ENCODE measurements around the gene C4B. TPM values are rescaled to one million over a fixed set of nuclear protein-coding genes. Genes with fewer than 3 reads are reported as not detected.

C4B gene
- total RNA-seq, 1 experiment from 2014 or later, result 7.7 TPM

- no peak for TF ChIP-seq CTCF (IDR thresholded peaks at IDR 0.05; ENCODE audit: unreplicated experiment)
- Mint-ChIP-seq H3K27ac (ENCODE audit: low read depth, unreplicated experiment) (peak overlapping the region; percentile 71), H3K4me1 (ENCODE audit: insufficient read depth, unreplicated experiment) (peaks cover 7% of the 10 kb centered on the region), H3K27me3 (ENCODE audit: insufficient read depth, unreplicated experiment) (peaks cover 7% of the 10 kb centered on the region), H3K4me3 (ENCODE audit: unreplicated experiment) (no peak overlapping the region), H3K9me3 (ENCODE audit: unreplicated experiment) (no peaks in the 10 kb centered on the region), H3K36me3 (ENCODE audit: insufficient read depth, unreplicated experiment) (peaks cover 12% of the 10 kb centered on the region)
- ChIA-PET POLR2A (interaction anchor here (1.8 kb wide), 1 partner anchor 10 kb away, joined by 4 read pairs; no protein-coding TSS in a partner anchor), CTCF (interaction anchor here (0.6 to 1.2 kb wide), 4 partner anchors 23 to 1117 kb away, joined by 3 to 5 read pairs (median 4); no protein-coding TSS in a partner anchor)
- BruUV-seq (replicated peaks), result no TSS peak
- intact Hi-C loops (cut with micrococcal nuclease), result no loop called here
- no peak for DNase-seq (ENCODE audit: unreplicated experiment)
These were observed 58.5 kb downstream of the C4B start for GRCh38 chr6:32073101-32073500.

- CTCF ChIA-PET, result interaction anchor here (0.6 to 1.2 kb wide), 3 partner anchors 45 to 1117 kb away, joined by 3 to 5 read pairs (median 4); no protein-coding TSS in a partner anchor
- no TSS peak for BruUV-seq (replicated peaks)
- intact Hi-C loops (cut with micrococcal nuclease), result no loop called here
- POLR2A ChIA-PET, result no interaction called here
- DNase-seq (ENCODE audit: unreplicated experiment), result no peak
- Mint-ChIP-seq H3K4me3 (ENCODE audit: unreplicated experiment) (no peak overlapping the region), H3K9me3 (ENCODE audit: unreplicated experiment) (no peaks in the 10 kb centered on the region), H3K4me1 (ENCODE audit: insufficient read depth, unreplicated experiment) (peaks cover 7% of the 10 kb centered on the region), H3K27me3 (ENCODE audit: insufficient read depth, unreplicated experiment) (peaks cover 7% of the 10 kb centered on the region), H3K36me3 (ENCODE audit: insufficient read depth, unreplicated experiment) (peaks cover 12% of the 10 kb centered on the region), H3K27ac (ENCODE audit: low read depth, unreplicated experiment) (no peak overlapping the region)
- no peak for TF ChIP-seq CTCF (IDR thresholded peaks at IDR 0.05; ENCODE audit: unreplicated experiment)
These were observed 59.0 kb downstream of the C4B start for GRCh38 chr6:32073613-32074012.

- Mint-ChIP-seq H3K27me3 (ENCODE audit: insufficient read depth, unreplicated experiment) (peaks cover 7% of the 10 kb centered on the region), H3K4me1 (ENCODE audit: insufficient read depth, unreplicated experiment) (peaks cover 15% of the 10 kb centered on the region), H3K27ac (ENCODE audit: low read depth, unreplicated experiment) (no peak overlapping the region), H3K4me3 (ENCODE audit: unreplicated experiment) (no peak overlapping the region), H3K36me3 (ENCODE audit: insufficient read depth, unreplicated experiment) (peaks cover 12% of the 10 kb centered on the region), H3K9me3 (ENCODE audit: unreplicated experiment) (no peaks in the 10 kb centered on the region)
- POLR2A ChIA-PET, result no interaction called here
- TF ChIP-seq CTCF (IDR thresholded peaks at IDR 0.05; ENCODE audit: unreplicated experiment), result no peak
- no peak for DNase-seq (ENCODE audit: unreplicated experiment)
- intact Hi-C loops (cut with micrococcal nuclease), result no loop called here
- CTCF ChIA-PET, result interaction anchor here (0.6 to 0.9 kb wide), 2 partner anchors 13 to 120 kb away, joined by 3 to 5 read pairs; no protein-coding TSS in a partner anchor
- no TSS peak for BruUV-seq (replicated peaks)
These were observed 60.5 kb downstream of the C4B start for GRCh38 chr6:32074996-32075532.

- no peak for DNase-seq (ENCODE audit: unreplicated experiment)
- Mint-ChIP-seq H3K9me3 (ENCODE audit: unreplicated experiment) (no peaks in the 10 kb centered on the region), H3K4me1 (ENCODE audit: insufficient read depth, unreplicated experiment) (peaks cover 20% of the 10 kb centered on the region), H3K36me3 (ENCODE audit: insufficient read depth, unreplicated experiment) (peaks cover 15% of the 10 kb centered on the region), H3K27me3 (ENCODE audit: insufficient read depth, unreplicated experiment) (peaks cover 3% of the 10 kb centered on the region), H3K27ac (ENCODE audit: low read depth, unreplicated experiment) (peak overlapping the region; percentile 10), H3K4me3 (ENCODE audit: unreplicated experiment) (no peak overlapping the region)
- ChIA-PET POLR2A (interaction anchor here (0.5 kb wide), 1 partner anchor 1125 kb away, joined by 3 read pairs; the partner anchor contains the start of gene RXRB), CTCF (interaction anchor here (0.8 to 1.9 kb wide), 5 partner anchors 13 to 122 kb away, joined by 3 to 7 read pairs (median 5); no protein-coding TSS in a partner anchor)
- intact Hi-C loops (cut with micrococcal nuclease), result no loop called here
- no peak for TF ChIP-seq CTCF (IDR thresholded peaks at IDR 0.05; ENCODE audit: unreplicated experiment)
- no TSS peak for BruUV-seq (replicated peaks)
These were observed 61.2 kb downstream of the C4B start for GRCh38 chr6:32075781-32076180.
